Sigmoid colon (tissue), 7 donors: ENCODE measurements around the gene CDH23. TPM values are rescaled to one million over a fixed set of nuclear protein-coding genes. Genes with fewer than 3 reads are reported as not detected.

Experiments
- DNase-seq: peaks from one replicate; pipeline ENCODE4 v3.0.0-alpha.2; 2019
- H3K27ac ChIP-seq, 4 donors: fragments of 200-600 bp; sonication (generic); one replicate each; pipeline ENCODE4 v1.5.1; 2016 to 2019; ENCODE audit warnings: mild to moderate bottlenecking in 1 of 4
- H3K27me3 ChIP-seq, 3 donors: fragments of 200-600 bp; sonication (generic); one replicate each; pipeline ENCODE4 v1.5.1; 2019; ENCODE audit warnings: mild to moderate bottlenecking in 1 of 3
- H3K36me3 ChIP-seq, 4 donors: fragments of 200-600 bp; sonication (generic); one replicate each; pipeline ENCODE4 v1.5.1; 2016 to 2019
- H3K4me1 ChIP-seq, 4 donors: fragments of 200-600 bp; sonication (generic); one replicate each; pipeline ENCODE4 v1.5.1; 2017 to 2019
- H3K4me3 ChIP-seq, 4 donors: fragments of 200-600 bp; sonication (generic); one replicate each; pipeline ENCODE4 v1.5.1; 2017 to 2019; ENCODE audit warnings: mild to moderate bottlenecking in 2 of 4, moderate library complexity in 1 of 4
- H3K9me3 ChIP-seq, 4 donors: fragments of 200-600 bp in 3 of 4; sonication (generic) in 3 of 4; one replicate each; pipeline versions ENCODE4 v1.5.1 to v1.6.1; 2013 to 2019
- CTCF ChIP-seq, 4 experiments: fragments of 450-650 bp in 3 of 4; fragments of 200-600 bp in 1 of 4; IDR thresholded peaks; one replicate each; pipeline ENCODE4 v1.5.1; 2016 to 2019; ENCODE audit warnings: antibody characterized with exemption in 4 of 4, mild to moderate bottlenecking in 3 of 4, moderate library complexity in 2 of 4
- EP300 ChIP-seq, 4 donors: sonication (generic); formaldehyde crosslinking; IDR thresholded peaks; one replicate each; pipeline ENCODE4 v1.6.1; 2017; ENCODE audit warnings: antibody characterized with exemption in 4 of 4
- POLR2A ChIP-seq, 2 donors: fragments of 450-650 bp; IDR thresholded peaks; one replicate each; pipeline ENCODE4 v1.6.1; 2016; ENCODE audit warnings: antibody characterized with exemption in 2 of 2, mild to moderate bottlenecking in 2 of 2, moderate library complexity in 2 of 2
- POLR2AphosphoS5 ChIP-seq, 4 donors: sonication (generic); formaldehyde crosslinking; IDR thresholded peaks; one replicate each; pipeline ENCODE4 v1.6.1; 2017; ENCODE audit warnings: antibody characterized with exemption in 4 of 4
- WGBS, 2 donors: extraction: QIAGEN DNeasy Blood & Tissue Kit; methylation state at CpG; one replicate each; pipeline ENCODE4 v1.1.7; 2013; 5-methylcytosine and 5-hydroxymethylcytosine counted together
- intact Hi-C: fragments of 100-400 bp; cut with DNase I; formaldehyde crosslinking; loops from one replicate; pipeline ENCODE4 v1.15.1; 2023
- polyA plus RNA-seq, 3 donors: library from polyadenylated mRNA; stranded (reverse); fragments of 200-250 nt; gene quantifications; one replicate each; pipeline ENCODE4 v1.2.3, GENCODE V29; 2013
- total RNA-seq, 4 donors: library from RNA; depleted of rRNA; stranded (reverse); fragments of >200 nt; gene quantifications; one replicate each; pipeline ENCODE4 v1.1.0, GENCODE V29; 2016
- donor health status: healthy with polysubstance abuse.
- donor health status: Bipolar disorder and iron deficiency.
- donor health status: healthy.

CDH23 gene
- total and polyA plus RNA-seq, 7 donors = 1.5 to 7.2 (median 3.0) TPM

GRCh38 chr10:71483885-71484751, 87.4 kb downstream of the CDH23 start:
- Histone ChIP-seq H3K27ac (no peak overlapping the region), H3K36me3 (no peaks in the 10 kb centered on the region), H3K9me3 (peaks cover 0 to 9% (median 2%) of the 10 kb centered on the region in 4 donors), H3K4me3 (no peak overlapping the region), H3K27me3 (no peaks in the 10 kb centered on the region), H3K4me1 (no peaks in the 10 kb centered on the region)
- WGBS, 2 donors = 79 to 80% methylated on average over 22 of the region's 22 CpGs
- DNase-seq = no peak
- intact Hi-C loops = no loop called here
- TF ChIP-seq EP300 (IDR thresholded peaks at IDR 0.05) = no peak
- no peak for TF ChIP-seq POLR2AphosphoS5 (IDR thresholded peaks at IDR 0.05)
- TF ChIP-seq CTCF (IDR thresholded peaks at IDR 0.05) = no peak
- no peak for TF ChIP-seq POLR2A (IDR thresholded peaks at IDR 0.05)

DNA sequence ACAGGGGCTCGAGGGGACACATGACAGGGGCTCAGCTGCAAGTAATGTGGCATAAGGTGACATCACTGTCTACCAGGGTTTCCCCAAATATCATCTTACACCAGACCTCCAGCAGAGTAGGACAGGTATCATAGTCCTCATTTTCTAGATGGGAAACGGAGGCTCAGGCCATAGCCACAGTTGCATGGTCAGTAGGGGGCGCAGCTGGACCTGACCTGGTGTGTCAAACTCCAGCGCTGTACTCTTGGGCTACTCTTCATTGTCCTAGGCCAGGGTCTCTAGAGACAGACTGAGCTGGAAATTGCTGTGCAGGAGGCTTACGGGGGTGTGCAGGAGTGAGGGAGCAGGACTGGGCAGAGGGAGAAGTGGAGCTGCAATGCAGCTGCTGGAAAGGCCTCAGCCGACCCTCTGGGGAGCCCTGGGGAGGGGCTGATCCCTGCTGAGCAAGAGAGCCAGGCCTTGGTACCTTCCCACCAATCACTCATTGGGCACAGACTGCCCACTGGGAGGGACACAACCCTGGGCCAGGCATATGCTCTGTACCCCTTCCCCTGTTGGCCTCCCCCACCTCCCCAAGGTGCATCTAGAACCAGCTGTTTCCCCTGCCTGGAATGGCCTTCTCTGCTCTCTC, 89.9 kb downstream of the CDH23 start:
- 53 to 66% methylated on average over 6 of the region's 6 CpGs for WGBS, 2 donors
- TF ChIP-seq CTCF (IDR thresholded peaks at IDR 0.05) (peak in 1 of 4 experiments; percentile 16), POLR2AphosphoS5 (IDR thresholded peaks at IDR 0.05) (no peak)
- H3K36me3 ChIP-seq = no peaks in the 10 kb centered on the region
- no peak for DNase-seq
- peaks cover 0 to 12% (median 2%) of the 10 kb centered on the region in 4 donors for H3K9me3 ChIP-seq
- no peak overlapping the region for H3K27ac ChIP-seq
- intact Hi-C loops = no loop called here
- H3K27me3 ChIP-seq = no peaks in the 10 kb centered on the region
- no peak overlapping the region for H3K4me3 ChIP-seq
- no peaks in the 10 kb centered on the region for H3K4me1 ChIP-seq

DNA sequence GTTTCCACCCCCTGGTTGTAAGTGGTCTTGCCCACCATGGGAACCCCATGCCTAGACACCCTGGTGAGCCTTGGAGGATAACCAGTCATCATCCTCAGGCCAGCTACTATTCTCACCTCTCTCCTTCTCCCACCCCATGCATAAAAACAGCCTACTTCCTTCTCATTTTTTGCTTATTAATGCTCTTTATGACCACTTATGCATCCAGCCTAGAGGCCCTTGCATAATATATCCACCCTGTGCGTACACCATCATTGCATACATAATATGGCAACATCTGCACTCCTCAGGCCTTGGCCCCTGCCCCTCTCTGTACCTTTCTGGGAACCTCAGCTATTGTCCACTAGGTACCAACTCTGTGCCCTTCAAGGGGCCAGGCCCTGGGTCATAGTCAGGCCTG, 91.0 kb downstream of the CDH23 start:
- H3K4me1 ChIP-seq = no peaks in the 10 kb centered on the region
- TF ChIP-seq EP300 (IDR thresholded peaks at IDR 0.05) (no peak), POLR2AphosphoS5 (IDR thresholded peaks at IDR 0.05) (no peak), CTCF (IDR thresholded peaks at IDR 0.05) (no peak), POLR2A (IDR thresholded peaks at IDR 0.05) (no peak)
- H3K36me3 ChIP-seq = no peaks in the 10 kb centered on the region
- H3K9me3 ChIP-seq = peaks cover 0 to 12% (median 2%) of the 10 kb centered on the region in 4 donors
- intact Hi-C loops = no loop called here
- no peak overlapping the region for H3K4me3 ChIP-seq
- no peaks in the 10 kb centered on the region for H3K27me3 ChIP-seq
- H3K27ac ChIP-seq = no peak overlapping the region
- WGBS, 2 donors = 86 to 97% methylated on average over 1 of the region's 1 CpG
- no peak for DNase-seq

GRCh38 chr10:71489077-71489476, 92.4 kb downstream of the CDH23 start:
- Histone ChIP-seq H3K9me3 (peaks cover 0 to 12% (median 2%) of the 10 kb centered on the region in 4 donors), H3K27me3 (no peaks in the 10 kb centered on the region), H3K27ac (no peak overlapping the region), H3K4me1 (no peaks in the 10 kb centered on the region), H3K36me3 (no peaks in the 10 kb centered on the region), H3K4me3 (no peak overlapping the region)
- TF ChIP-seq EP300 (IDR thresholded peaks at IDR 0.05) (no peak), CTCF (IDR thresholded peaks at IDR 0.05) (no peak), POLR2A (IDR thresholded peaks at IDR 0.05) (no peak), POLR2AphosphoS5 (IDR thresholded peaks at IDR 0.05) (no peak)
- no peak for DNase-seq
- 94 to 96% methylated on average over 2 of the region's 2 CpGs for WGBS, 2 donors
- intact Hi-C loops = no loop called here
